ENCODE measurements around the gene FRK.

Gene FRK

GRCh38 chr6:116033687-116034303, 26.9 kb downstream of the FRK start:
- no peak overlapping the region for H3K4me3 ChIP-seq (ENCODE audit: low read length)
- no peaks in the 10 kb centered on the region for H3K36me3 ChIP-seq (ENCODE audit: insufficient read depth, low read length)
- no peaks in the 10 kb centered on the region for H3K9me3 ChIP-seq (ENCODE audit: insufficient read depth, low read depth, low read length)
- no peaks in the 10 kb centered on the region for H3K27me3 ChIP-seq (ENCODE audit: insufficient read depth, low read length)
- H3K27ac ChIP-seq (ENCODE audit: low read depth, low read length) = no peak overlapping the region
- 77% methylated on average over 3 of the region's 4 CpGs for whole genome bisulfite sequencing
- H3K4me1 ChIP-seq (ENCODE audit: insufficient read depth, low read length) = no peaks in the 10 kb centered on the region
- no peak overlapping the region for H3K9ac ChIP-seq (ENCODE audit: low read depth, low read length)

- Histone ChIP-seq H3K9ac (ENCODE audit: low read depth, low read length) (no peak overlapping the region), H3K27ac (ENCODE audit: low read depth, low read length) (no peak overlapping the region), H3K4me3 (ENCODE audit: low read length) (no peak overlapping the region), H3K27me3 (ENCODE audit: insufficient read depth, low read length) (no peaks in the 10 kb centered on the region), H3K4me1 (ENCODE audit: insufficient read depth, low read length) (no peaks in the 10 kb centered on the region), H3K9me3 (ENCODE audit: insufficient read depth, low read depth, low read length) (no peaks in the 10 kb centered on the region), H3K36me3 (ENCODE audit: insufficient read depth, low read length) (no peaks in the 10 kb centered on the region)
- 100% methylated on average over 1 of the region's 1 CpG for WGBS
Measured at GRCh38 chr6:116030770-116031169, 29.9 kb downstream of the FRK start.

- H3K4me3 ChIP-seq (ENCODE audit: low read length) = no peak overlapping the region
- no peaks in the 10 kb centered on the region for H3K36me3 ChIP-seq (ENCODE audit: insufficient read depth, low read length)
- H3K9me3 ChIP-seq (ENCODE audit: insufficient read depth, low read depth, low read length) = no peaks in the 10 kb centered on the region
- no peak overlapping the region for H3K27ac ChIP-seq (ENCODE audit: low read depth, low read length)
- 93% methylated on average over 1 of the region's 1 CpG for WGBS
- H3K9ac ChIP-seq (ENCODE audit: low read depth, low read length) = no peak overlapping the region
- no peaks in the 10 kb centered on the region for H3K27me3 ChIP-seq (ENCODE audit: insufficient read depth, low read length)
- H3K4me1 ChIP-seq (ENCODE audit: insufficient read depth, low read length) = no peaks in the 10 kb centered on the region
Measured at GRCh38 chr6:116029535-116029934, 31.2 kb downstream of the FRK start.

- Histone ChIP-seq H3K9me3 (ENCODE audit: insufficient read depth, low read depth, low read length) (no peaks in the 10 kb centered on the region), H3K9ac (ENCODE audit: low read depth, low read length) (no peak overlapping the region), H3K27ac (ENCODE audit: low read depth, low read length) (no peak overlapping the region), H3K27me3 (ENCODE audit: insufficient read depth, low read length) (no peaks in the 10 kb centered on the region), H3K4me3 (ENCODE audit: low read length) (no peak overlapping the region), H3K4me1 (ENCODE audit: insufficient read depth, low read length) (no peaks in the 10 kb centered on the region), H3K36me3 (ENCODE audit: insufficient read depth, low read length) (no peaks in the 10 kb centered on the region)
- WGBS = 92% methylated on average over 1 of the region's 1 CpG
Measured at GRCh38 chr6:116028233-116028632, 32.5 kb downstream of the FRK start.

GRCh38 chr6:116027801-116028200, 32.9 kb downstream of the FRK start:
- Histone ChIP-seq H3K4me3 (ENCODE audit: low read length) (no peak overlapping the region), H3K9me3 (ENCODE audit: insufficient read depth, low read depth, low read length) (no peaks in the 10 kb centered on the region), H3K36me3 (ENCODE audit: insufficient read depth, low read length) (no peaks in the 10 kb centered on the region), H3K27me3 (ENCODE audit: insufficient read depth, low read length) (no peaks in the 10 kb centered on the region), H3K27ac (ENCODE audit: low read depth, low read length) (no peak overlapping the region), H3K9ac (ENCODE audit: low read depth, low read length) (no peak overlapping the region), H3K4me1 (ENCODE audit: insufficient read depth, low read length) (no peaks in the 10 kb centered on the region)

- Histone ChIP-seq H3K9me3 (ENCODE audit: insufficient read depth, low read depth, low read length) (no peaks in the 10 kb centered on the region), H3K9ac (ENCODE audit: low read depth, low read length) (no peak overlapping the region), H3K4me1 (ENCODE audit: insufficient read depth, low read length) (no peaks in the 10 kb centered on the region), H3K4me3 (ENCODE audit: low read length) (no peak overlapping the region), H3K27ac (ENCODE audit: low read depth, low read length) (no peak overlapping the region), H3K27me3 (ENCODE audit: insufficient read depth, low read length) (no peaks in the 10 kb centered on the region), H3K36me3 (ENCODE audit: insufficient read depth, low read length) (no peaks in the 10 kb centered on the region)
Measured at GRCh38 chr6:116025405-116025804, 35.3 kb downstream of the FRK start.

- Histone ChIP-seq H3K4me1 (ENCODE audit: insufficient read depth, low read length) (no peaks in the 10 kb centered on the region), H3K27me3 (ENCODE audit: insufficient read depth, low read length) (no peaks in the 10 kb centered on the region), H3K9me3 (ENCODE audit: insufficient read depth, low read depth, low read length) (no peaks in the 10 kb centered on the region), H3K4me3 (ENCODE audit: low read length) (no peak overlapping the region), H3K36me3 (ENCODE audit: insufficient read depth, low read length) (no peaks in the 10 kb centered on the region), H3K27ac (ENCODE audit: low read depth, low read length) (no peak overlapping the region), H3K9ac (ENCODE audit: low read depth, low read length) (no peak overlapping the region)
- WGBS = 94% methylated on average over 2 of the region's 2 CpGs
Measured at GRCh38 chr6:116022841-116023445, 37.7 kb downstream of the FRK start.

GRCh38 chr6:116020738-116021137, 40.0 kb downstream of the FRK start:
- H3K36me3 ChIP-seq (ENCODE audit: insufficient read depth, low read length) = no peaks in the 10 kb centered on the region
- no peak overlapping the region for H3K27ac ChIP-seq (ENCODE audit: low read depth, low read length)
- no peaks in the 10 kb centered on the region for H3K9me3 ChIP-seq (ENCODE audit: insufficient read depth, low read depth, low read length)
- H3K9ac ChIP-seq (ENCODE audit: low read depth, low read length) = no peak overlapping the region
- no peaks in the 10 kb centered on the region for H3K27me3 ChIP-seq (ENCODE audit: insufficient read depth, low read length)
- H3K4me3 ChIP-seq (ENCODE audit: low read length) = no peak overlapping the region
- no peaks in the 10 kb centered on the region; the same call in 1 of the 2 replicates for H3K4me1 ChIP-seq (ENCODE audit: insufficient read depth, low read length)

GRCh38 chr6:116019428-116019827, 41.3 kb downstream of the FRK start:
- WGBS = 100% methylated on average over 2 of the region's 2 CpGs
- H3K4me1 ChIP-seq (ENCODE audit: insufficient read depth, low read length) = no peaks in the 10 kb centered on the region; the same call in 1 of the 2 replicates
- no peak overlapping the region for H3K9ac ChIP-seq (ENCODE audit: low read depth, low read length)
- H3K27ac ChIP-seq (ENCODE audit: low read depth, low read length) = no peak overlapping the region
- H3K36me3 ChIP-seq (ENCODE audit: insufficient read depth, low read length) = no peaks in the 10 kb centered on the region
- no peaks in the 10 kb centered on the region for H3K9me3 ChIP-seq (ENCODE audit: insufficient read depth, low read depth, low read length)
- H3K4me3 ChIP-seq (ENCODE audit: low read length) = no peak overlapping the region
- H3K27me3 ChIP-seq (ENCODE audit: insufficient read depth, low read length) = no peaks in the 10 kb centered on the region

GRCh38 chr6:116018976-116019375, 41.7 kb downstream of the FRK start:
- no peaks in the 10 kb centered on the region for H3K27me3 ChIP-seq (ENCODE audit: insufficient read depth, low read length)
- H3K9ac ChIP-seq (ENCODE audit: low read depth, low read length) = no peak overlapping the region
- no peak overlapping the region for H3K4me3 ChIP-seq (ENCODE audit: low read length)
- no peaks in the 10 kb centered on the region for H3K9me3 ChIP-seq (ENCODE audit: insufficient read depth, low read depth, low read length)
- H3K27ac ChIP-seq (ENCODE audit: low read depth, low read length) = no peak overlapping the region
- WGBS = 100% methylated on average over 1 of the region's 1 CpG
- no peaks in the 10 kb centered on the region; the same call in 1 of the 2 replicates for H3K4me1 ChIP-seq (ENCODE audit: insufficient read depth, low read length)
- no peaks in the 10 kb centered on the region for H3K36me3 ChIP-seq (ENCODE audit: insufficient read depth, low read length)

- H3K4me1 ChIP-seq (ENCODE audit: insufficient read depth, low read length) = no peaks in the 10 kb centered on the region; the same call in 1 of the 2 replicates
- no peaks in the 10 kb centered on the region for H3K27me3 ChIP-seq (ENCODE audit: insufficient read depth, low read length)
- no peaks in the 10 kb centered on the region for H3K9me3 ChIP-seq (ENCODE audit: insufficient read depth, low read depth, low read length)
- H3K27ac ChIP-seq (ENCODE audit: low read depth, low read length) = no peak overlapping the region
- no peaks in the 10 kb centered on the region for H3K36me3 ChIP-seq (ENCODE audit: insufficient read depth, low read length)
- 98% methylated on average over 2 of the region's 2 CpGs for WGBS
- H3K4me3 ChIP-seq (ENCODE audit: low read length) = no peak overlapping the region
- no peak overlapping the region for H3K9ac ChIP-seq (ENCODE audit: low read depth, low read length)
Measured at GRCh38 chr6:116017546-116018295, 43.0 kb downstream of the FRK start.
